ENCODE results near the gene SCGB2B2.
A peak's percentile ranks its signal among the peaks of the same experiment; 100 is the strongest.
"Not testable (repeated sequence)": the region's sequence is repeated elsewhere in the genome, so short reads cannot be mapped to it uniquely, and the experiment has no call there.

Gene SCGB2B2

DNA sequence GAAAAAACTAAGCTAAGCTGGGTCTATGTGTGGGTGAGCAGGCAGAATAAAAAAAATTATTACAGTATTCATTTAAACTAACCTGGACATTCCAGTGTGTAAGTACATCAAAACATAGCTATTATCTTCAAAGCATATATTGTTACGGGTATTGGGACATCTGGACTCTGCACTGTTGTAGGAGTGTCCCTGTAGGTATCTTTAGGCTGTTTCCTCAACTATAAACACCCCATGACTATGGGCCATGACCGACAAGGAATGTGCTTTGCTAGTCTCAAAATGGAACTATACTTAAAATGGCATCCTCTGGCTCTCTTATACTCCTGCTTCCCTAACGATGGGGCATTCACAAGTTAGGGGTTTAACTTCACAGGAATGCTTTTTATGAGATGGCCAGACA, 3.4 kb downstream of the SCGB2B2 start:
- Histone ChIP-seq H3K36me3 (ENCODE audit: control insufficient read depth in 1 of 2, insufficient read depth in 2 of 2, low read length in 2 of 2) (no peaks in the 10 kb centered on the region), H3K27me3 (ENCODE audit: control insufficient read depth in 1 of 2, insufficient read depth in 2 of 2, low read length in 2 of 2) (no peaks in the 10 kb centered on the region), H3K4me1 (ENCODE audit: control insufficient read depth in 1 of 2, insufficient read depth in 2 of 2, low read length in 2 of 2) (peaks cover 4 to 5% of the 10 kb centered on the region in 2 donors), H3K27ac (ENCODE audit: low read depth, low read length) (no peak overlapping the region), H3K4me3 (ENCODE audit: low read depth in 1 of 2, low read length in 2 of 2) (no peak overlapping the region), H3K9ac (ENCODE audit: low read depth in 1 of 2, low read length in 2 of 2) (no peak overlapping the region), H3K9me3 (ENCODE audit: control insufficient read depth in 1 of 2, low read length in 2 of 2) (no peaks in the 10 kb centered on the region)

DNA sequence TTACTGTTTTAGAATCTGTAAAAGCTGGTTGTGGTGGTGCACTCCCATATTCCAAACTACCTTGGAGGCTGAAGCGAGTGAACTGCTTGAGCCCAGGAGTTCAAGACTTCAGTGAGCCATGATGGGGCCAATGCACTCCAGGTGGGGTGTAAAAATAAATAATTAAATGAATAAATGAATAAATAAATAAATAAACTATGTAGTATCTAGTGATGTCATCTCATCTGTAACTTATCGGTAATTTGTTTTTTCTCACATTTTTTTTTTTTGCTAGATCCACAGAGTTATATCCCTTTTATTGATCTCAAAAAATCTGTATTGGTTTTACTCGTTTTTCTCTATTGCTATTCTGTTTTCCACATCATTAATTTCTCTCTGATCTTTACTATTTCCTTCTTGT, 5.0 kb downstream of the SCGB2B2 start:
- Histone ChIP-seq H3K27ac (ENCODE audit: low read depth, low read length) (no peak overlapping the region), H3K27me3 (ENCODE audit: control insufficient read depth in 1 of 2, insufficient read depth in 2 of 2, low read length in 2 of 2) (no peaks in the 10 kb centered on the region), H3K4me3 (ENCODE audit: low read depth in 1 of 2, low read length in 2 of 2) (no peak overlapping the region), H3K4me1 (ENCODE audit: control insufficient read depth in 1 of 2, insufficient read depth in 2 of 2, low read length in 2 of 2) (peaks cover 0 to 3% of the 10 kb centered on the region in 2 donors), H3K9me3 (ENCODE audit: control insufficient read depth in 1 of 2, low read length in 2 of 2) (no peaks in the 10 kb centered on the region), H3K9ac (ENCODE audit: low read depth in 1 of 2, low read length in 2 of 2) (no peak overlapping the region), H3K36me3 (ENCODE audit: control insufficient read depth in 1 of 2, insufficient read depth in 2 of 2, low read length in 2 of 2) (no peaks in the 10 kb centered on the region)

DNA sequence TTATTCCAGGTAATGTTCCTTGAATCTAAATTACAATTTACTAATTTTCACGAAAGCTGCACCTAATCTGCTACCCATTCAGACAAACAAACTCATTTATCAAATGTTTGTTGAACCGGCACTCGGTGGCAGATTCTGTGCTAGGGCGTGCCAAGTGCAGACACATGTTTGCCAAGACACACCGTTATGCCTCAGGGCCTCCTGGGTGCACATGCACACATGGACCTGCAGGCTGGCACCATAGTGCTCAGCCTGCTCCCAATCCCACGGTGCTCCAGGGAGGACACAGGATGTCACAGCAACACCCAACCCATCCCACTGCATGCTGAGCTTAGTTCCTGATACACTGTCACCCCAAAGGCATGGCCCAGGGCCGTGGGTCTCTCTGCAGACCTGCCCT, 7.7 kb downstream of the SCGB2B2 start:
- H3K27ac ChIP-seq (ENCODE audit: low read depth, low read length): no peak overlapping the region
- H3K4me1 ChIP-seq (ENCODE audit: control insufficient read depth in 1 of 2, insufficient read depth in 2 of 2, low read length in 2 of 2): no peaks in the 10 kb centered on the region

DNA sequence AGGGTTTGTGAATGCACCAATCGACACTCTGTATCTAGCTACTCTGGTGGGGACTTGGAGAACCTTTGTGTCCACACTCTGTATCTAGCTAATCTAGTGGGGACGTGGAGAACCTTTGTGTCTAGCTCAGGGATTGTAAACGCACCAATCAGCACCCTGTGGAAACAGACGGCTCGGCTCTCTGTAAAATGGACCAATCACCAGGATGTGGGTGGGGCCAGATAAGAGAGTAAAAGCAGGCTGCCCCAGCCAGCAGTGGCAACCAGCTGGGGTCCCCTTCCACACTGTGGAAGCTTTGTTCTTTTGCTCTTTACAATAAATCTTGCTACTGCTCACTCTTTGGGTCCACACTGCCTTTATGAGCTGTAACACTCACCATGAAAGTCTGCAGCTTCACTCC, 8.3 kb downstream of the SCGB2B2 start:
- not testable (repeated sequence) for H3K27me3 ChIP-seq (ENCODE audit: control insufficient read depth in 1 of 2, insufficient read depth in 2 of 2, low read length in 2 of 2); H3K27ac ChIP-seq (ENCODE audit: low read depth, low read length); H3K36me3 ChIP-seq (ENCODE audit: control insufficient read depth in 1 of 2, insufficient read depth in 2 of 2, low read length in 2 of 2); H3K4me1 ChIP-seq (ENCODE audit: control insufficient read depth in 1 of 2, insufficient read depth in 2 of 2, low read length in 2 of 2); H3K4me3 ChIP-seq (ENCODE audit: low read depth in 1 of 2, low read length in 2 of 2); H3K9ac ChIP-seq (ENCODE audit: low read depth in 1 of 2, low read length in 2 of 2); H3K9me3 ChIP-seq (ENCODE audit: control insufficient read depth in 1 of 2, low read length in 2 of 2)

More for the DNA sequence above, 7.7 kb downstream of the SCGB2B2 start:
- H3K9me3 ChIP-seq (ENCODE audit: control insufficient read depth in 1 of 2, low read length in 2 of 2): no peaks in the 10 kb centered on the region
- H3K36me3 ChIP-seq (ENCODE audit: control insufficient read depth in 1 of 2, insufficient read depth in 2 of 2, low read length in 2 of 2): no peaks in the 10 kb centered on the region
- H3K4me3 ChIP-seq (ENCODE audit: low read depth in 1 of 2, low read length in 2 of 2): no peak overlapping the region
- H3K9ac ChIP-seq (ENCODE audit: low read depth in 1 of 2, low read length in 2 of 2): no peak overlapping the region
- no peaks in the 10 kb centered on the region for H3K27me3 ChIP-seq (ENCODE audit: control insufficient read depth in 1 of 2, insufficient read depth in 2 of 2, low read length in 2 of 2)

DNA sequence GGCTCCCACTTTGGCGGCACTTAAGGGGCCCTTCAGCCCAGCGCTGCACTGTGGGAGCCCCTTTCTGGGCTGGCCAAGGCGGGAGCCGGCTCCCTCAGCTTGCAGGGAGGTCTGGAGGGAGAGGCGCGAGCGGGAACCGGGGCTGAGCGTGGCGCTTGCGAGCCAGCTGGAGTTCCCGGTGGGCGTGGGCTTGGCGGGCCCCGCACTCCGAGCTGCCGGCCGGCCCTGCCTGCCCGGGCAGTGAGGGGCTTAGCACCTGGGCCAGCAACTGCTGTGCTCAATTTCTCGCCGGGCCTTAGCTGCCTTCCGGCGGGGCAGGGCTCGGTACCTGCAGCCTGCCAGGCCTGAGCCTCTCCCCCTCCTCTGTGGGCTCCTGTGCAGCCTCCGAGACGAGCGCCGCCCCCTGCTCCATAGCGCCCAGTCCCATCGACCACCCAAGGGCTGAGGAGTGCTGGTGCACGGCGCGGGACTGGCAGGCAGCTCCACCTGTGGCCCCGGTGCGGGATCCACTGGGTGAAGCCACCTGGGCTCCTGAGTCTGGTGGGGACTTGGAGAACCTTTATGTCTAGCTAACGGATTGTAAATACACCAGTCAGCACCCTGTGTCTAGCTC, 8.8 kb downstream of the SCGB2B2 start:
- not testable (repeated sequence) for H3K9ac ChIP-seq (ENCODE audit: low read depth in 1 of 2, low read length in 2 of 2); H3K27ac ChIP-seq (ENCODE audit: low read depth, low read length)

DNA sequence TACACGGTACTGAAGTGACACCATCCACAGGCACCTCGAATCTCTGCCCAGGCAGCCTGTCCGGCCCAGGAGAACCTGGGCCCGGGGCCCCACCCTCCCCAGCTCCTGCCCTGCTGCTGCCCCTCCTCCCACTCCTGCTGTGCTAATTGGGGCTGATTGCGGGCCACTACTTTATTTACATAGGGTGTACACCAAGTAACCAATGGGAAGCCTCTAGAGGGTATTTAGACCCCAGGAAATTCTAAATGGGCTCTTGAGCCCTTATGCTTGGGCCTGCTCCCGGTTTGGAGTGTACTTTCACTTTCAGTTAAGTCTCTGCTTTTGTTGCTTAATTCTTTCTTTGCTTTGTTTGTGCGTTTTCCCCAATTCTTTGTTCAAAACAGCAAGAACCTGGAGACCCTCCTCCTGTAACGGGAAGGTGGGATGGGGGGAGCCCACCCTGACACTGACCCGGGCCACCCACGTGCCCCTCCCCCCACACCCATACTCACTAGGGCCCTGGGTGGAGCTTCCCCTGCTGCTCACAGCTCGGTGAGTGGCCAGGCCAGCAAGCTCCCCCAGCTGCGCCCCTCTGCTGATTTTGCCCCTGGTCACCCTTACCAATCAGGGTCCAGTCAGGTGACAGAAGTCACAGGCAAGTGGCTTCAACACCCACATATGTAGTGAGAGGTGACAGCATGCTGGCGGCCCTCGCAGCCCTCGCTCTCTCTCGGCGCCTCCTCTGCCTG, 9.4 kb downstream of the SCGB2B2 start:
- H3K27ac ChIP-seq (ENCODE audit: low read depth, low read length): no peak overlapping the region
- H3K9ac ChIP-seq (ENCODE audit: low read depth in 1 of 2, low read length in 2 of 2): peak overlapping the region in 1 of 2 donors; percentile 10
- no peaks in the 10 kb centered on the region for H3K27me3 ChIP-seq (ENCODE audit: control insufficient read depth in 1 of 2, insufficient read depth in 2 of 2, low read length in 2 of 2)
- H3K4me3 ChIP-seq (ENCODE audit: low read depth in 1 of 2, low read length in 2 of 2): peak overlapping the region; percentile 40 to 60
- no peaks in the 10 kb centered on the region for H3K36me3 ChIP-seq (ENCODE audit: control insufficient read depth in 1 of 2, insufficient read depth in 2 of 2, low read length in 2 of 2)
- no peaks in the 10 kb centered on the region for H3K4me1 ChIP-seq (ENCODE audit: control insufficient read depth in 1 of 2, insufficient read depth in 2 of 2, low read length in 2 of 2)
- H3K9me3 ChIP-seq (ENCODE audit: control insufficient read depth in 1 of 2, low read length in 2 of 2): no peaks in the 10 kb centered on the region

More for the DNA sequence above, 8.8 kb downstream of the SCGB2B2 start:
- not testable (repeated sequence) for H3K4me3 ChIP-seq (ENCODE audit: low read depth in 1 of 2, low read length in 2 of 2); H3K4me1 ChIP-seq (ENCODE audit: control insufficient read depth in 1 of 2, insufficient read depth in 2 of 2, low read length in 2 of 2); H3K27me3 ChIP-seq (ENCODE audit: control insufficient read depth in 1 of 2, insufficient read depth in 2 of 2, low read length in 2 of 2); H3K9me3 ChIP-seq (ENCODE audit: control insufficient read depth in 1 of 2, low read length in 2 of 2); H3K36me3 ChIP-seq (ENCODE audit: control insufficient read depth in 1 of 2, insufficient read depth in 2 of 2, low read length in 2 of 2)

DNA sequence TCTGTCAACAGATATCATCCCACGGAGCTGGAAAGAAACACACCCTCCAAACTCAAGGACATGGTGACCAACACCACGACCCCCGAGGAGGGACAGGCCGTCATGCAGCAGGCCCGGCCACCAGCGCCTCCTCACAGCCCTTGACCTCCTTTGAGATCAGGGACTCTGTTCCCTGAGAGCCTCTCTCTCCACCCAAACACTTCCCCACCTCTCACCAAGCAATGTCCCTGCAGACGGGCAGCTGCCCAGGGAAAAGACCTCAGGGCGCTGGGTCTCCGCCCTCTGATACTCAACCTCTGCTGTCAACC, 10.0 kb downstream of the SCGB2B2 start:
- no peak overlapping the region for H3K4me3 ChIP-seq (ENCODE audit: low read depth in 1 of 2, low read length in 2 of 2)
- no peak overlapping the region for H3K27ac ChIP-seq (ENCODE audit: low read depth, low read length)
- H3K9ac ChIP-seq (ENCODE audit: low read depth in 1 of 2, low read length in 2 of 2): no peak overlapping the region
- no peaks in the 10 kb centered on the region for H3K36me3 ChIP-seq (ENCODE audit: control insufficient read depth in 1 of 2, insufficient read depth in 2 of 2, low read length in 2 of 2)
- H3K27me3 ChIP-seq (ENCODE audit: control insufficient read depth in 1 of 2, insufficient read depth in 2 of 2, low read length in 2 of 2): no peaks in the 10 kb centered on the region
- no peaks in the 10 kb centered on the region for H3K4me1 ChIP-seq (ENCODE audit: control insufficient read depth in 1 of 2, insufficient read depth in 2 of 2, low read length in 2 of 2)
- no peaks in the 10 kb centered on the region for H3K9me3 ChIP-seq (ENCODE audit: control insufficient read depth in 1 of 2, low read length in 2 of 2)

DNA sequence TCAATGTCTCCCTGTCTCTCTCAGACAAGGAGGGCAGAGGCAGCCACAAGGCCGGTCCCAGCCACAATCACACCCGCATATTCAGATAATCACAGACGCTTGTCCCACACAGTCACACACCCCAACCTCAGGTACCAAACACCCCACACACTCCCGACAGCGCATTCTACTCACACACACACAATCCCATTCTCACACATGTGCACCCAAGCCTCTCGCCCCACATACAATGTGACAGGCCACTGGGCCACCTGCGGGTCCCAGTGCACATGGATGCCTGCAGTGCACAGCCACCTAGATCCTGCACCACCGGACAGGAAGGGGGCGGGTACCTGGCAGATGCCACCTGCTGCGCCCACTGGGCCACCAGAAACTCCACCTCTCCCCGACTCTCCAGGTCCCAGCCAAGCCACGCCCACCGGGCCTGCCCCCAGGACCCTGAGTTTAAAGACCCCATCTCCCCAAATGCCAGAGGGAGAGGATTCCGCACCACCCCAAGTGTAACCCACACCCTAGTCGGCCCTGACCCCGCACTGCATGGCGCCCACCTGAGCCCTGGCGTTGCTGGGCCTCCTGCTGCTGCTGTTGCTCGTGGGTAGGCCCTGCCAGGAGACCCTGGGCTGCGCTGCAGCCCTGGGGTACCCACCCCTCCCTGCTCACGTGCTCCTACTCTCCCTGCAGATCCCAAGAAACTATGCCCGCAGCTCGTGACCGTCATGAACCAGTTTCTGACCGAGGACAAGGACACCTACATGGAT, 10.6 kb downstream of the SCGB2B2 start:
- H3K9ac ChIP-seq (ENCODE audit: low read depth in 1 of 2, low read length in 2 of 2): no peak overlapping the region
- H3K27ac ChIP-seq (ENCODE audit: low read depth, low read length): no peak overlapping the region
- no peaks in the 10 kb centered on the region for H3K27me3 ChIP-seq (ENCODE audit: control insufficient read depth in 1 of 2, insufficient read depth in 2 of 2, low read length in 2 of 2)
- H3K36me3 ChIP-seq (ENCODE audit: control insufficient read depth in 1 of 2, insufficient read depth in 2 of 2, low read length in 2 of 2): no peaks in the 10 kb centered on the region
- no peaks in the 10 kb centered on the region for H3K4me1 ChIP-seq (ENCODE audit: control insufficient read depth in 1 of 2, insufficient read depth in 2 of 2, low read length in 2 of 2)
- H3K9me3 ChIP-seq (ENCODE audit: control insufficient read depth in 1 of 2, low read length in 2 of 2): no peaks in the 10 kb centered on the region
- H3K4me3 ChIP-seq (ENCODE audit: low read depth in 1 of 2, low read length in 2 of 2): no peak overlapping the region

DNA sequence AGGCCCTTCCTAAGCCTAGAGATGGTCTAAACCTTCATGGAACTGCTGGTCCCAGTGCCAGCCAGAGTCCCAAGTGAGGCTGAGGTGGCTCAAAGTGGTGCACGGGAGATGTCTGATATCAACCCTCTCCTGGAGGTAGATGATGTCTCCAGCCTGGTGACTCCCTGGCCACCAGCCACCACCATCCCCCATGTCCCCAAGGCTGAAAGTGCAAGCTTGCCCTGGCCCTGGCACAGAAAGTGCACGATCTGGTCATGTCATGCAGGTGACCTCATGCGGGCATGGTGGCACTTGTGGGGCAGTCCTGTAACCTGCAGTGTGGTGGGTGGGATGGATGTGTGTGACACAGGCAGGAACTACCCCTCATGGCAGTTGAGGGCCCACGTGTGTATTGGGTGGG, 11.7 kb downstream of the SCGB2B2 start:
- H3K27ac ChIP-seq (ENCODE audit: low read depth, low read length); H3K9ac ChIP-seq (ENCODE audit: low read depth in 1 of 2, low read length in 2 of 2); H3K9me3 ChIP-seq (ENCODE audit: control insufficient read depth in 1 of 2, low read length in 2 of 2): not testable (repeated sequence)

DNA sequence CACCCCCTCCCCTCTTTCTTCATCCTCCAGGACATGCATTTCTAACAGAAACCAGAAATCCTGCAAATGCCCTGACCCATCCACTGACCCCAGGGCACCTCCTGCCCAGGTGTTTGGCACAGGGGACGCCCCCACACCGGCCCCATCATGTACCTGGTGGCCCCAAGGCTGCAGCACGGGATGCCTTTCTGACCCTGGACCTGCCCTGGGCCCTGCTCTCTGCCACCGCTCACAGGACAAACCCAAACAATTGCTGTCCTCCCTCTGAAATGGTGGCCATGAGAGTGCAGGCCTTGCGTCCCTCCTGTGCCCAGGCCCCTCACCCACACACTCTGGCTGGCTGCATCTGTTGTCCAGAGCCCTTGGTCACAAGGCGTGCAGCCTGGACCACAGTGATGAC, 12.1 kb downstream of the SCGB2B2 start:
- no peak overlapping the region for H3K4me3 ChIP-seq (ENCODE audit: low read depth in 1 of 2, low read length in 2 of 2)
- no peaks in the 10 kb centered on the region for H3K27me3 ChIP-seq (ENCODE audit: control insufficient read depth in 1 of 2, insufficient read depth in 2 of 2, low read length in 2 of 2)
- H3K4me1 ChIP-seq (ENCODE audit: control insufficient read depth in 1 of 2, insufficient read depth in 2 of 2, low read length in 2 of 2): no peaks in the 10 kb centered on the region
- H3K9me3 ChIP-seq (ENCODE audit: control insufficient read depth in 1 of 2, low read length in 2 of 2): no peaks in the 10 kb centered on the region
- no peak overlapping the region for H3K27ac ChIP-seq (ENCODE audit: low read depth, low read length)
- no peaks in the 10 kb centered on the region for H3K36me3 ChIP-seq (ENCODE audit: control insufficient read depth in 1 of 2, insufficient read depth in 2 of 2, low read length in 2 of 2)
- H3K9ac ChIP-seq (ENCODE audit: low read depth in 1 of 2, low read length in 2 of 2): no peak overlapping the region

More for the DNA sequence above, 11.7 kb downstream of the SCGB2B2 start:
- H3K4me1 ChIP-seq (ENCODE audit: control insufficient read depth in 1 of 2, insufficient read depth in 2 of 2, low read length in 2 of 2); H3K36me3 ChIP-seq (ENCODE audit: control insufficient read depth in 1 of 2, insufficient read depth in 2 of 2, low read length in 2 of 2); H3K4me3 ChIP-seq (ENCODE audit: low read depth in 1 of 2, low read length in 2 of 2); H3K27me3 ChIP-seq (ENCODE audit: control insufficient read depth in 1 of 2, insufficient read depth in 2 of 2, low read length in 2 of 2): not testable (repeated sequence)
